H1 (cell line): ENCODE measurements around the gene LRCH1. TPM values are rescaled to one million over a fixed set of nuclear protein-coding genes. Genes with fewer than 3 reads are reported as not detected.

Source experiments
- BRCA1 ChIP-seq: IDR thresholded peaks from 2 replicates; pipeline ENCODE4 v1.6.1; 2012; ENCODE audit warnings: low read depth, low read length, improper control_type of control experiment
- CBX8 ChIP-seq: fragments of 300-800, 300-1000 bp; sonication (generic); IDR thresholded peaks from 2 replicates; pipeline ENCODE4 v1.7.1; 2016; ENCODE audit warnings: low read depth, low read length, borderline replicate concordance
- KDM5A ChIP-seq: fragments of 200-600 bp; IDR thresholded peaks from 2 replicates; pipeline ENCODE4 v1.7.1; 2012; ENCODE audit warnings: mild to moderate bottlenecking, low read length, inconsistent platforms, mixed read lengths
- PHF8 ChIP-seq: fragments of 200-600 bp; sonication (generic); conservative IDR thresholded peaks from 2 replicates; pipeline ENCODE4 v1.7.1; 2012; ENCODE audit warnings: low read depth, mild to moderate bottlenecking, inconsistent platforms, low read length, moderate library complexity
- POLR2AphosphoS5 ChIP-seq: IDR thresholded peaks from 2 replicates; pipeline ENCODE4 v1.6.1; 2011; ENCODE audit warnings: low read depth, low read length
- RXRA ChIP-seq: IDR thresholded peaks from 2 replicates; pipeline ENCODE4 v1.6.1; 2011; ENCODE audit warnings: low read depth, mild to moderate bottlenecking, low read length, moderate library complexity; ENCODE audit not compliant: insufficient read depth
- SIRT6 ChIP-seq: IDR thresholded peaks from one replicate; pipeline ENCODE4 v1.7.1; 2012; ENCODE audit warnings: low read length, inconsistent platforms
- polyA plus RNA-seq, 7 experiments: library from polyadenylated mRNA; depleted of rRNA in 3 of 7; stranded (reverse) in 5 of 7; unstranded in 2 of 7; fragments of >200 nt in 5 of 7; fragments of 200-250 nt in 2 of 7; gene quantifications; 1 replicate in 5 of 7; 2 replicates in 1 of 7; 4 replicates in 1 of 7; pipeline versions ENCODE4 v1.2.1 to v1.2.3, GENCODE V29; 2011 to 2013; ENCODE audit warnings: missing spikeins in 2 of 7, mixed read lengths in 2 of 7
- total RNA-seq: library from RNA; stranded (reverse); fragmentation: NEBNext Ultra II Directional; extraction: Animal tissue kit (Norgen Biotek cat#: 25700); gene quantifications from 2 replicates; pipeline ENCODE4 v1.2.1, GENCODE V29; 2021
- TF ChIP-seq, protein P1 (sequence below): IDR thresholded peaks from 2 replicates; pipeline ENCODE4 v1.6.1; 2012; ENCODE audit warnings: inconsistent platforms

LRCH1 gene
- total and polyA plus RNA-seq, 2 of the 8 experiments (the other 6 are each of a cell fraction or from before 2014, with no cell fraction given), result 3.0 to 10.1 TPM

DNA sequence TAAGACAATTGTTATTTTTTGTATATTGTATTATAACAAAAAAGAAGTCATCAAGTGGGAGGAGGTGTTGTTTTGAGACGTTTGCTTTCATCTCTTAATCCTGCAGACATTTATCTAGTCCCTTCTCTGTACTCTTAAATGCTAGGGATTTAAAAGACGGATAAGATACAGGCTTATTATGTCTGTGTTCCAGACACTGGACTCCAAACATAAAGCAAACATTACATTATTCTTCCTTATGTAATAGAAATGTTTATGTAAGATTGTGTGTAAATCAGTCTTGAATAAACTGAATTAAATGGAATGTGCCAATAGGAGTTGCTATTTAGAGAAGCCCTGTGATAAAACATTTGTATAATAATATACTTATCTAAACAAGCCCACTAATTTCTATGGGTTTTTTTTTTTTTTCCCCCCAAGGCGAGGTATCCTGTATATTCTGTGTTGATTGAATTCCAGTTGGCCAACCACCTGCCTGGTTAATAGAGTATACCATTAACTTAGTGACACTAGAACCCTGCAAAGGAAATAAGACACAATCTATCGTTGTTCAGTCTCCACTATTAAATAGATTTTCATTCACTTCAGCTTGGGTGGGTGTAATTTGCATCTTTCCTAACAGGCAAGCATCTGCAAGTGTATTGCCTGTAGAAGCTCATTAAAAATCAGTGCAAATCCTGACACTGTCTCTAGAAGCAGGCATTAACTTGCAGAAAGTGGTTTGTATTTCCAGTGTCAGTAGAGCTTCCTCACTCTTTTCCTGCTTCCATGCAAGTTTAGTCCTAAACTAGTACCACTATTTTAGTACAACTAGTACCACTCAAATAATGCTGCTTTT lies 69.0 kb downstream of the LRCH1 start (continued):
- TF ChIP-seq RXRA (no peak), KDM5A (no peak), POLR2AphosphoS5 (no peak), PHF8 (no peak), CBX8 (no peak), SIRT6 (no peak), BRCA1 (no peak)
- TF ChIP-seq, protein P1, sequence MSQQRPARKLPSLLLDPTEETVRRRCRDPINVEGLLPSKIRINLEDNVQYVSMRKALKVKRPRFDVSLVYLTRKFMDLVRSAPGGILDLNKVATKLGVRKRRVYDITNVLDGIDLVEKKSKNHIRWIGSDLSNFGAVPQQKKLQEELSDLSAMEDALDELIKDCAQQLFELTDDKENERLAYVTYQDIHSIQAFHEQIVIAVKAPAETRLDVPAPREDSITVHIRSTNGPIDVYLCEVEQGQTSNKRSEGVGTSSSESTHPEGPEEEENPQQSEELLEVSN, result no peak
